Stimulated activated naive B cell treated with anti-CD40 and anti-IgM and Interleukin-4, amounts not matched to agents 10 μg/mL and 1 μg/mL and 100 μg/mL, for 72 hours (primary cell): Measurements from ENCODE around the gene BAMBI.

Experiments used
- ATAC-seq, 2 donors: fragments of 150-1000 bp; cut with Tn5 transposase; replicated peaks; 2 replicates each; pipeline ENCODE4 v1.10.0; 2021; ENCODE audit warnings: moderate library complexity in 1 of 2
- DNase-seq: peaks from one replicate; pipeline ENCODE4 v3.0.0; 2021
- H3K27ac Mint-ChIP-seq: one replicate; pipeline ENCODE4 v1.8.0; 2022; ENCODE audit warnings: mild to moderate bottlenecking, mixed read lengths
- H3K27me3 Mint-ChIP-seq, 2 donors: one replicate each; pipeline ENCODE4 v1.8.0; 2022; ENCODE audit warnings: mixed read lengths in 2 of 2
- H3K36me3 Mint-ChIP-seq, 2 donors: one replicate each; pipeline ENCODE4 v1.8.0; 2022; ENCODE audit warnings: mixed read lengths in 2 of 2, mild to moderate bottlenecking in 1 of 2
- H3K4me1 Mint-ChIP-seq, 2 donors: one replicate each; pipeline ENCODE4 v1.8.0; 2022; ENCODE audit warnings: mixed read lengths in 2 of 2, mild to moderate bottlenecking in 1 of 2
- H3K4me3 Mint-ChIP-seq, 2 donors: one replicate each; pipeline ENCODE4 v1.8.0; 2022; ENCODE audit warnings: mild to moderate bottlenecking in 2 of 2, mixed read lengths in 2 of 2, moderate library complexity in 1 of 2
- H3K9me3 Mint-ChIP-seq, 2 donors: one replicate each; pipeline ENCODE4 v1.8.0; 2022; ENCODE audit warnings: mixed read lengths in 2 of 2, mild to moderate bottlenecking in 1 of 2

The BAMBI gene

GRCh38 chr10:28663576-28664368, 13.5 kb upstream of the BAMBI start:
- H3K27me3 Mint-ChIP-seq: peaks cover 48 to 67% of the 10 kb centered on the region in 2 donors
- H3K9me3 Mint-ChIP-seq: no peaks in the 10 kb centered on the region
- no peaks in the 10 kb centered on the region for H3K36me3 Mint-ChIP-seq
- peak; percentile 48 for DNase-seq
- H3K4me3 Mint-ChIP-seq: no peak overlapping the region
- peak overlapping the region; percentile 47 for H3K27ac Mint-ChIP-seq
- ATAC-seq: peak; percentile 89 to 91
- H3K4me1 Mint-ChIP-seq: peaks cover 7 to 12% of the 10 kb centered on the region in 2 donors

- H3K36me3 Mint-ChIP-seq: no peaks in the 10 kb centered on the region
- H3K4me1 Mint-ChIP-seq: peaks cover 9 to 16% of the 10 kb centered on the region in 2 donors
- ATAC-seq (no peak), DNase-seq (no peak)
- H3K27ac Mint-ChIP-seq: no peak overlapping the region
- H3K4me3 Mint-ChIP-seq: no peak overlapping the region
- peaks cover 0 to 1% of the 10 kb centered on the region in 2 donors for H3K9me3 Mint-ChIP-seq
- peaks cover 54 to 73% of the 10 kb centered on the region in 2 donors for H3K27me3 Mint-ChIP-seq
These were observed 13.0 kb upstream of the BAMBI start for GRCh38 chr10:28664369-28664740.

GRCh38 chr10:28666751-28667467, 10.4 kb upstream of the BAMBI start:
- DNase-seq (no peak), ATAC-seq (no peak)
- Mint-ChIP-seq H3K27ac (no peak overlapping the region), H3K4me3 (no peak overlapping the region), H3K36me3 (no peaks in the 10 kb centered on the region), H3K9me3 (peaks cover 0 to 6% of the 10 kb centered on the region in 2 donors), H3K27me3 (peaks cover 63 to 88% of the 10 kb centered on the region in 2 donors), H3K4me1 (peaks cover 9 to 16% of the 10 kb centered on the region in 2 donors)

- Mint-ChIP-seq H3K4me1 (peaks cover 9 to 15% of the 10 kb centered on the region in 2 donors), H3K27ac (no peak overlapping the region), H3K4me3 (peak overlapping the region; percentile 77 to 88), H3K9me3 (peaks cover 0 to 6% of the 10 kb centered on the region in 2 donors), H3K36me3 (no peaks in the 10 kb centered on the region), H3K27me3 (peaks cover 64 to 88% of the 10 kb centered on the region in 2 donors)
- ATAC-seq (peak; percentile 71 to 84), DNase-seq (peak; percentile 16)
These were observed 8.7 kb upstream of the BAMBI start for GRCh38 chr10:28668363-28669226.

- peaks cover 67 to 88% of the 10 kb centered on the region in 2 donors for H3K27me3 Mint-ChIP-seq
- H3K27ac Mint-ChIP-seq: no peak overlapping the region
These were observed 7.8 kb upstream of the BAMBI start for GRCh38 chr10:28669227-28670173.

GRCh38 chr10:28674782-28675181, 2.5 kb upstream of the BAMBI start:
- peaks cover 10 to 24% of the 10 kb centered on the region in 2 donors for H3K4me1 Mint-ChIP-seq
- peaks cover 41 to 62% of the 10 kb centered on the region in 2 donors for H3K27me3 Mint-ChIP-seq
- ATAC-seq (no peak), DNase-seq (no peak)
- H3K9me3 Mint-ChIP-seq: peaks cover 0 to under 1% of the 10 kb centered on the region in 2 donors
- H3K4me3 Mint-ChIP-seq: no peak overlapping the region
- no peaks in the 10 kb centered on the region for H3K36me3 Mint-ChIP-seq
- no peak overlapping the region for H3K27ac Mint-ChIP-seq

More at GRCh38 chr10:28669227-28670173, 7.8 kb upstream of the BAMBI start:
- H3K36me3 Mint-ChIP-seq: no peaks in the 10 kb centered on the region
- H3K4me1 Mint-ChIP-seq: peaks cover 6 to 12% of the 10 kb centered on the region in 2 donors
- DNase-seq (no peak), ATAC-seq (no peak)
- H3K4me3 Mint-ChIP-seq: peak overlapping the region; percentile 77 to 88
- peaks cover 0 to 6% of the 10 kb centered on the region in 2 donors for H3K9me3 Mint-ChIP-seq

- Mint-ChIP-seq H3K27ac (peak overlapping the region; percentile 14), H3K4me3 (peak overlapping the region; percentile 79), H3K9me3 (no peaks in the 10 kb centered on the region), H3K4me1 (peaks cover 13 to 33% of the 10 kb centered on the region in 2 donors), H3K36me3 (no peaks in the 10 kb centered on the region), H3K27me3 (peaks cover 40 to 57% of the 10 kb centered on the region in 2 donors)
- peak; percentile 0 for ATAC-seq
- DNase-seq: no peak
These were observed 874 bp upstream of the BAMBI start for GRCh38 chr10:28676326-28676967.

- H3K27ac Mint-ChIP-seq: no peak overlapping the region
- H3K9me3 Mint-ChIP-seq: no peaks in the 10 kb centered on the region
- peaks cover 44 to 48% of the 10 kb centered on the region in 2 donors for H3K27me3 Mint-ChIP-seq
- H3K4me3 Mint-ChIP-seq: peak overlapping the region; percentile 46 to 62
- peaks cover 13 to 33% of the 10 kb centered on the region in 2 donors for H3K4me1 Mint-ChIP-seq
- H3K36me3 Mint-ChIP-seq: no peaks in the 10 kb centered on the region
- DNase-seq (peak; percentile 6), ATAC-seq (peak in 1 of 2 donors; percentile 3)
These were observed 766 bp downstream of the BAMBI start for GRCh38 chr10:28677888-28678686.

- DNase-seq: no peak
- Mint-ChIP-seq H3K4me3 (peak overlapping the region; percentile 46 to 62), H3K27ac (no peak overlapping the region), H3K36me3 (no peaks in the 10 kb centered on the region), H3K27me3 (peaks cover 36 to 41% of the 10 kb centered on the region in 2 donors), H3K9me3 (no peaks in the 10 kb centered on the region), H3K4me1 (peaks cover 13 to 33% of the 10 kb centered on the region in 2 donors)
- no peak for ATAC-seq
These were observed 1.6 kb downstream of the BAMBI start for GRCh38 chr10:28678687-28679457.

GRCh38 chr10:28679581-28680357, 2.4 kb downstream of the BAMBI start:
- no peaks in the 10 kb centered on the region for H3K9me3 Mint-ChIP-seq
- peaks cover 38 to 46% of the 10 kb centered on the region in 2 donors for H3K27me3 Mint-ChIP-seq
- no peak overlapping the region for H3K27ac Mint-ChIP-seq
- no peak for DNase-seq
- H3K4me1 Mint-ChIP-seq: peaks cover 13 to 33% of the 10 kb centered on the region in 2 donors
- H3K36me3 Mint-ChIP-seq: peaks cover 0 to 3% of the 10 kb centered on the region in 2 donors
- no peak for ATAC-seq
- peak overlapping the region; percentile 19 to 48 for H3K4me3 Mint-ChIP-seq

GRCh38 chr10:28680358-28680752, 3.0 kb downstream of the BAMBI start:
- peak overlapping the region; percentile 19 to 48 for H3K4me3 Mint-ChIP-seq
- peaks cover 33 to 46% of the 10 kb centered on the region in 2 donors for H3K27me3 Mint-ChIP-seq
- peaks cover 13 to 33% of the 10 kb centered on the region in 2 donors for H3K4me1 Mint-ChIP-seq

More at GRCh38 chr10:28680358-28680752, 3.0 kb downstream of the BAMBI start:
- Mint-ChIP-seq H3K27ac (no peak overlapping the region), H3K36me3 (peaks cover 0 to 3% of the 10 kb centered on the region in 2 donors), H3K9me3 (no peaks in the 10 kb centered on the region)
- DNase-seq (no peak), ATAC-seq (no peak)
